Measurements from ENCODE around the gene KCNMB2.

KCNMB2 gene

GRCh38 chr3:178765472-178765871 lies 229.2 kb downstream of the KCNMB2 start:
- DNase-seq: no peak

GRCh38 chr3:178767581-178767980 lies 231.3 kb downstream of the KCNMB2 start:
- DNase-seq: no peak

- no peak for DNase-seq
Measured at GRCh38 chr3:178768072-178768864, 232.0 kb downstream of the KCNMB2 start.

GRCh38 chr3:178771511-178771910 lies 235.3 kb downstream of the KCNMB2 start:
- DNase-seq: no peak

- DNase-seq: no peak
Measured at GRCh38 chr3:178772746-178773145, 236.5 kb downstream of the KCNMB2 start.

GRCh38 chr3:178773358-178773757 lies 237.1 kb downstream of the KCNMB2 start:
- DNase-seq: no peak

GRCh38 chr3:178777718-178778411 lies 241.6 kb downstream of the KCNMB2 start:
- no peak for DNase-seq

- DNase-seq: no peak
Measured at GRCh38 chr3:178778589-178778988, 242.4 kb downstream of the KCNMB2 start.

GRCh38 chr3:178785961-178786360 lies 249.7 kb downstream of the KCNMB2 start:
- no peak for DNase-seq

GRCh38 chr3:178787960-178788359 lies 251.7 kb downstream of the KCNMB2 start:
- DNase-seq: no peak

- DNase-seq: no peak
Measured at GRCh38 chr3:178794711-178795110, 258.5 kb downstream of the KCNMB2 start.

GRCh38 chr3:178795349-178795748 lies 259.1 kb downstream of the KCNMB2 start:
- DNase-seq: no peak

GRCh38 chr3:178802259-178802658 lies 266.0 kb downstream of the KCNMB2 start:
- no peak for DNase-seq

- no peak for DNase-seq
Measured at GRCh38 chr3:178802993-178803693, 266.9 kb downstream of the KCNMB2 start.

GRCh38 chr3:178804606-178805005 lies 268.4 kb downstream of the KCNMB2 start:
- DNase-seq: no peak

- no peak for DNase-seq
Measured at GRCh38 chr3:178805741-178806140, 269.5 kb downstream of the KCNMB2 start.

- DNase-seq: no peak
Measured at GRCh38 chr3:178806651-178807050, 270.4 kb downstream of the KCNMB2 start.

- no peak for DNase-seq
Measured at GRCh38 chr3:178807694-178808093, 271.5 kb downstream of the KCNMB2 start.

- DNase-seq: no peak
Measured at GRCh38 chr3:178808748-178809147, 272.5 kb downstream of the KCNMB2 start.

- no peak for DNase-seq
Measured at GRCh38 chr3:178810181-178810580, 273.9 kb downstream of the KCNMB2 start.

- DNase-seq: no peak
Measured at GRCh38 chr3:178822722-178823121, 286.5 kb downstream of the KCNMB2 start.

GRCh38 chr3:178823150-178823549 lies 286.9 kb downstream of the KCNMB2 start:
- no peak for DNase-seq

GRCh38 chr3:178823591-178824246 lies 287.5 kb downstream of the KCNMB2 start:
- DNase-seq: no peak

Data from activated gamma-delta T cell (primary cell).